Neural progenitor cell (in vitro differentiated cells): Measurements from ENCODE around the gene EXOG. TPM values are rescaled to one million over a fixed set of nuclear protein-coding genes. Genes with fewer than 3 reads are reported as not detected.

ENCODE experiments used
- DNase-seq: peaks from one replicate; pipeline ENCODE4 v3.0.0-alpha.2; 2016; ENCODE audit warnings: low spot score
- H2AFZ ChIP-seq: fragments of 200-600 bp; sonication (generic); replicated peaks from 2 replicates; pipeline ENCODE4 v1.6.1; 2016; ENCODE audit warnings: antibody characterized with exemption
- H3F3A ChIP-seq: fragments of 200-600 bp; sonication (generic); 2 replicates; pipeline ENCODE4 v1.6.1; 2016; ENCODE audit warnings: antibody characterized with exemption, low read depth
- H3K27ac ChIP-seq: fragments of 200-600 bp; sonication (generic); 2 replicates; pipeline ENCODE4 v1.5.1; 2016; ENCODE audit warnings: mild to moderate bottlenecking
- H3K27me3 ChIP-seq: fragments of 200-600 bp; sonication (generic); 2 replicates; pipeline ENCODE4 v1.6.1; 2016; ENCODE audit warnings: mild to moderate bottlenecking, moderate library complexity
- H3K36me3 ChIP-seq: fragments of 200-600 bp; sonication (generic); 2 replicates; pipeline ENCODE4 v1.5.1; 2016
- H3K4me1 ChIP-seq: fragments of 200-600 bp; sonication (generic); 2 replicates; pipeline ENCODE4 v1.6.1; 2016; ENCODE audit warnings: mixed run types
- H3K4me2 ChIP-seq: fragments of 200-600 bp; sonication (generic); 2 replicates; pipeline ENCODE4 v1.6.1; 2016
- H3K4me3 ChIP-seq: fragments of 200-600 bp; sonication (generic); 2 replicates; pipeline ENCODE4 v1.5.1; 2016
- H3K79me2 ChIP-seq: fragments of 200-600 bp; sonication (generic); 2 replicates; pipeline ENCODE4 v1.6.1; 2016; ENCODE audit warnings: low read depth
- H3K9ac ChIP-seq: fragments of 200-600 bp; sonication (generic); 2 replicates; pipeline ENCODE4 v1.6.1; 2016
- H3K9me3 ChIP-seq: fragments of 200-600 bp; sonication (generic); 2 replicates; pipeline ENCODE4 v1.5.1; 2016; ENCODE audit warnings: low read depth
- H4K20me1 ChIP-seq: fragments of 200-600 bp; sonication (generic); 2 replicates; pipeline ENCODE4 v1.6.1; 2016; ENCODE audit warnings: low read depth
- H3K27ac Mint-ChIP-seq: 3 replicates; pipeline ENCODE4 v1.8.0; 2021; ENCODE audit warnings: mixed read lengths
- H3K27me3 Mint-ChIP-seq: 2 replicates; pipeline ENCODE4 v1.8.0; 2022; ENCODE audit warnings: low read depth, mild to moderate bottlenecking, inconsistent platforms, moderate library complexity, mixed read lengths; ENCODE audit not compliant: insufficient read depth
- H3K36me3 Mint-ChIP-seq: 3 replicates; pipeline ENCODE4 v1.8.0; 2021; ENCODE audit warnings: mixed read lengths
- H3K4me1 Mint-ChIP-seq: 3 replicates; pipeline ENCODE4 v1.8.0; 2021; ENCODE audit warnings: mixed read lengths
- H3K4me3 Mint-ChIP-seq: 3 replicates; pipeline ENCODE4 v1.8.0; 2021; ENCODE audit warnings: mild to moderate bottlenecking, moderate library complexity, mixed read lengths
- H3K9me3 Mint-ChIP-seq: 3 replicates; pipeline ENCODE4 v1.8.0; 2020; ENCODE audit warnings: mixed read lengths
- EZH2 ChIP-seq: fragments of 200-600 bp; sonication (generic); IDR thresholded peaks from 2 replicates; pipeline ENCODE4 v1.6.1; 2017; ENCODE audit warnings: antibody characterized with exemption, mild to moderate bottlenecking, moderate library complexity
- EZH2phosphoT487 ChIP-seq: fragments of 200-600 bp; sonication (generic); IDR thresholded peaks from 2 replicates; pipeline ENCODE4 v1.6.1; 2017; ENCODE audit warnings: antibody characterized with exemption
- total RNA-seq: library from RNA; depleted of rRNA; stranded (reverse); fragments of >200 nt; gene quantifications from 2 replicates; pipeline ENCODE4 v1.2.3, GENCODE V29; 2015; ENCODE audit warnings: low replicate concordance
- TF ChIP-seq, protein P1 (sequence below): fragments of 200-600 bp; sonication (generic); IDR thresholded peaks from 2 replicates; pipeline ENCODE4 v1.5.1; 2017; ENCODE audit warnings: antibody characterized with exemption, mild to moderate bottlenecking

Gene EXOG
- total RNA-seq, 1 donor from 2014 or later = 11.6 TPM

DNA sequence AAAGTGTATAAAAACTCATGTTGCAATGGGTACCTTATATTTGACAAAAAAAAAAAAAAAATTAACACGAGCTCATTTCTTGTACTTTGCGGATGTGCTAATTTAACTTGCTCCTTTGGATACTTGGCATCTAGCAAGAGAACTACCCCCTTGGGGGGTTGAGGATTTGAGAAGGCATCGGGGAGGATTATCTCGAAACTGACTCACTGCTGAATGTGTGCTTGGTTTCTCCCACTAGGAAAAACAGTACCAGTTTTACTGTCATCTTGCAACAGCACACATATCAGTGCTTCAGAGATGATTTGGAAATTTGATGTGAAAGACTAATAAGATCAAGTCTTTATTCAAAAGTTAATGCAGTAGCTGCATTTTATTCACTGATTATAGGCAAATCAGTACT lies 891 bp downstream of the EXOG start:
- peak overlapping the region; percentile 88 for H3K4me3 Mint-ChIP-seq
- peak; percentile 61 for DNase-seq
- peaks cover 12% of the 10 kb centered on the region for H3K36me3 Mint-ChIP-seq
- H3K27me3 Mint-ChIP-seq = no peaks in the 10 kb centered on the region
- no peak overlapping the region for H3K27ac Mint-ChIP-seq
- no peak for TF ChIP-seq EZH2
- TF ChIP-seq, protein P1, sequence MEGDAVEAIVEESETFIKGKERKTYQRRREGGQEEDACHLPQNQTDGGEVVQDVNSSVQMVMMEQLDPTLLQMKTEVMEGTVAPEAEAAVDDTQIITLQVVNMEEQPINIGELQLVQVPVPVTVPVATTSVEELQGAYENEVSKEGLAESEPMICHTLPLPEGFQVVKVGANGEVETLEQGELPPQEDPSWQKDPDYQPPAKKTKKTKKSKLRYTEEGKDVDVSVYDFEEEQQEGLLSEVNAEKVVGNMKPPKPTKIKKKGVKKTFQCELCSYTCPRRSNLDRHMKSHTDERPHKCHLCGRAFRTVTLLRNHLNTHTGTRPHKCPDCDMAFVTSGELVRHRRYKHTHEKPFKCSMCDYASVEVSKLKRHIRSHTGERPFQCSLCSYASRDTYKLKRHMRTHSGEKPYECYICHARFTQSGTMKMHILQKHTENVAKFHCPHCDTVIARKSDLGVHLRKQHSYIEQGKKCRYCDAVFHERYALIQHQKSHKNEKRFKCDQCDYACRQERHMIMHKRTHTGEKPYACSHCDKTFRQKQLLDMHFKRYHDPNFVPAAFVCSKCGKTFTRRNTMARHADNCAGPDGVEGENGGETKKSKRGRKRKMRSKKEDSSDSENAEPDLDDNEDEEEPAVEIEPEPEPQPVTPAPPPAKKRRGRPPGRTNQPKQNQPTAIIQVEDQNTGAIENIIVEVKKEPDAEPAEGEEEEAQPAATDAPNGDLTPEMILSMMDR = no peak
- TF ChIP-seq EZH2phosphoT487 = no peak
- H4K20me1 ChIP-seq = no peaks in the 10 kb centered on the region
- peaks cover 12% of the 10 kb centered on the region for H3K4me1 ChIP-seq
- peak overlapping the region; percentile 79 for H2AFZ ChIP-seq
- H3K9me3 Mint-ChIP-seq = no peaks in the 10 kb centered on the region
- H3K9me3 ChIP-seq = no peaks in the 10 kb centered on the region
- H3K4me2 ChIP-seq = peak overlapping the region; percentile 97
- peaks cover 15% of the 10 kb centered on the region for H3K79me2 ChIP-seq
- peaks cover 4% of the 10 kb centered on the region for H3K36me3 ChIP-seq
- H3K27ac ChIP-seq = no peak overlapping the region
- H3F3A ChIP-seq = peaks cover 26% of the 10 kb centered on the region
- peak overlapping the region; percentile 29 for H3K9ac ChIP-seq
- H3K4me1 Mint-ChIP-seq = peaks cover 14% of the 10 kb centered on the region
- no peaks in the 10 kb centered on the region for H3K27me3 ChIP-seq
- H3K4me3 ChIP-seq = peak overlapping the region; percentile 69

DNA sequence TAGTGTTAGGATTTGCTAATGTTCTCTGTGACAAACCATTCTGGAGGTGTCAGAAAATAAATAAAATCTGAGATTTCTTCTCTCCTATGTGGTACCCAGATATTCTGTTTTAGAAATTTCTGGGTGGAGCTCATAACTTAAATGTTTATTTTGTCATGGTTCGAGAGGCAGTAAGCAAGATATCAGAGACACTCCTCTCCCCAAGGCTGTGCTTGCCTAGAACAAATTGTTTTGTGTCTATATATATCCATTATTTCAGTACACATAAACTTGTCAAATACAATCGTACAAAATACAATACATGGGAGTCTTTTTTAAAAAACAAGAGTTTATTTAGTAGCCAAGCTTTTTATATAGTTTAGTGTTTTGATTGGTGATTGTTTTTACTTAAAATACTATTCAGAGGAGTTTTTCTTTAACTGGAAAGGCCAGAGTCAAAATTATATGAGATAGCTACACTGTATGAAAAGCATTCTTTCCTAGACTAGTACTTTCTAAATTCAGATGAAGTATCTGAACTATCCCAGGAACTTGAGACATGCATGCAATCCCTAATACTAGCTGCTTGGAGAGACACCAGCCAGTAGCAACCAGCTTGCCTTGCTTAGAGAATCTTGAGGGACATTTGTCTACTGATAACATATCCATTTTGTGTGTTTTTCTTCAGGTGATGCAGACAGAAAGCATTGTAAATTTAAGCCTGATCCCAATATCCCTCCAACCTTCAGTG lies 4.7 kb downstream of the EXOG start:
- Histone ChIP-seq H3F3A (peaks cover 11% of the 10 kb centered on the region), H3K9me3 (no peaks in the 10 kb centered on the region), H3K4me1 (peaks cover 12% of the 10 kb centered on the region), H3K9ac (no peak overlapping the region), H2AFZ (no peak overlapping the region), H4K20me1 (no peaks in the 10 kb centered on the region), H3K27ac (no peak overlapping the region), H3K79me2 (peaks cover 15% of the 10 kb centered on the region), H3K4me3 (no peak overlapping the region), H3K36me3 (peaks cover 4% of the 10 kb centered on the region), H3K27me3 (no peaks in the 10 kb centered on the region), H3K4me2 (no peak overlapping the region)
- TF ChIP-seq EZH2 (no peak), EZH2phosphoT487 (no peak)
- TF ChIP-seq, protein P1 = no peak
- H3K27ac Mint-ChIP-seq = no peak overlapping the region
- no peaks in the 10 kb centered on the region for H3K9me3 Mint-ChIP-seq
- peaks cover 14% of the 10 kb centered on the region for H3K4me1 Mint-ChIP-seq
- DNase-seq = no peak
- H3K27me3 Mint-ChIP-seq = no peaks in the 10 kb centered on the region
- no peak overlapping the region for H3K4me3 Mint-ChIP-seq
- H3K36me3 Mint-ChIP-seq = peaks cover 15% of the 10 kb centered on the region

DNA sequence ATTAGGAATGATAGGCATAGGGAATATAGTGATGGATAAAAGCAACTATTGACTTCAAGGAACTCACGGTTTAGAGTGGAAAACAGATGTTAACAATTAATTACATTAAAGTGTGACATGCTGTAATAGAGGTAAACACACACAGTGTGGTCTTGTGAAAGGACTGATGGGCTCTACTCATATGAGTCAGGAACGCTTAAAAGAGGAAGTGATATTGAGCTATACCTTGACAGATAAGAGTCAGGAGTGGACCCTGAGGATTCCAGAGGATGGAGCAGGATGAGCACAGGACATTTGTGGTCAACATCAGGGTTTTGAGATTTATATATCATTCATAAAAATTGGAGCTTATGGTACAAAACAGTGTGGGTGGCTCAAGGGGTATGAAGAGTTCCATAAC lies 11.0 kb downstream of the EXOG start:
- Histone ChIP-seq H2AFZ (no peak overlapping the region), H3F3A (no peaks in the 10 kb centered on the region), H3K27ac (no peak overlapping the region), H3K4me2 (no peak overlapping the region), H4K20me1 (no peaks in the 10 kb centered on the region), H3K4me3 (no peak overlapping the region), H3K79me2 (no peaks in the 10 kb centered on the region), H3K27me3 (no peaks in the 10 kb centered on the region), H3K9me3 (no peaks in the 10 kb centered on the region), H3K4me1 (no peaks in the 10 kb centered on the region), H3K9ac (no peak overlapping the region), H3K36me3 (peaks cover 6% of the 10 kb centered on the region)
- Mint-ChIP-seq H3K27ac (no peak overlapping the region), H3K9me3 (no peaks in the 10 kb centered on the region), H3K4me3 (no peak overlapping the region), H3K27me3 (no peaks in the 10 kb centered on the region), H3K36me3 (peaks cover 12% of the 10 kb centered on the region), H3K4me1 (no peaks in the 10 kb centered on the region)
- no peak for DNase-seq
- no peak for TF ChIP-seq EZH2

DNA sequence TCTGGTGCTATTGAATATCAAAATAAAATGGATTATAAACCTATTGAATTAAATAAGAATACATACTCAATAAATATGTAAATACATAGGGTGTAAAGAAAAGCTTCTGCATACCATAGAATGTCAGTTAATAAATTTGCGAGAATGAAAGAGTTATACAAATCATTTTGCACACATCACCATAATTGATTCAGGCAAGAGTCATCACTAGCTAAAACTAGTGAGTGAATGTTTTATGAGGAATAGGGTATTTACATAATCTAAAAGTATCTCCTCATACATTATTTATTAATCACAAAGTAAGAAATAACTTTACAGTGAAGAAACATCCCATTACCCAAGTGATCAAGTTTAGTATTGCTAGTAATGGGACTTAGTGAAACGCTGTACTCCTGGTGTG lies 13.6 kb downstream of the EXOG start:
- H3K9ac ChIP-seq = no peak overlapping the region
- H4K20me1 ChIP-seq = no peaks in the 10 kb centered on the region
- no peak overlapping the region for H3K27ac Mint-ChIP-seq
- no peak overlapping the region for H3K27ac ChIP-seq
- no peaks in the 10 kb centered on the region for H3K27me3 ChIP-seq
- no peaks in the 10 kb centered on the region for H3K9me3 Mint-ChIP-seq
- H3K4me3 ChIP-seq = no peak overlapping the region
- no peak overlapping the region for H2AFZ ChIP-seq
- H3K9me3 ChIP-seq = no peaks in the 10 kb centered on the region
- no peak for TF ChIP-seq EZH2
- TF ChIP-seq EZH2phosphoT487 = no peak
- TF ChIP-seq, protein P1 = no peak
- H3F3A ChIP-seq = no peaks in the 10 kb centered on the region
- no peak for DNase-seq
- peaks cover 16% of the 10 kb centered on the region for H3K36me3 Mint-ChIP-seq
- no peaks in the 10 kb centered on the region for H3K4me1 Mint-ChIP-seq
- no peaks in the 10 kb centered on the region for H3K4me1 ChIP-seq
- H3K27me3 Mint-ChIP-seq = no peaks in the 10 kb centered on the region
- H3K36me3 ChIP-seq = peaks cover 6% of the 10 kb centered on the region
- no peak overlapping the region for H3K4me3 Mint-ChIP-seq
- no peak overlapping the region for H3K4me2 ChIP-seq
- no peaks in the 10 kb centered on the region for H3K79me2 ChIP-seq
